HepG2 (cell line): Measurements from ENCODE around the gene USP14. TPM values are rescaled to one million over a fixed set of nuclear protein-coding genes. Genes with fewer than 3 reads are reported as not detected.

Experiments used
- DNMT1 ChIP-seq: sonication (generic); formaldehyde crosslinking; IDR thresholded peaks from 2 replicates; pipeline ENCODE4 v1.5.1; 2020; ENCODE audit warnings: mild to moderate bottlenecking, missing genetic modification reagents
- GPN1 ChIP-seq: sonication (generic); formaldehyde crosslinking; IDR thresholded peaks from 2 replicates; pipeline ENCODE4 v1.5.1; 2020; ENCODE audit warnings: missing genetic modification reagents, borderline replicate concordance
- MEIS1 ChIP-seq: sonication (generic); formaldehyde crosslinking; IDR thresholded peaks from 2 replicates; pipeline ENCODE4 v1.9.0; 2021; ENCODE audit warnings: mild to moderate bottlenecking, missing genetic modification reagents, moderate library complexity, borderline replicate concordance
- PAX8 ChIP-seq: sonication (generic); formaldehyde crosslinking; IDR thresholded peaks from 2 replicates; pipeline ENCODE4 v1.8.0; 2022; ENCODE audit warnings: mild to moderate bottlenecking, missing genetic modification reagents, borderline replicate concordance
- PHF20 ChIP-seq: sonication (generic); formaldehyde crosslinking; IDR thresholded peaks from 2 replicates; pipeline ENCODE4 v1.5.0; 2020; ENCODE audit warnings: mild to moderate bottlenecking, missing genetic modification reagents
- POGZ ChIP-seq: sonication (generic); formaldehyde crosslinking; IDR thresholded peaks from 2 replicates; pipeline ENCODE4 v1.4.0; 2020; ENCODE audit warnings: mild to moderate bottlenecking, missing genetic modification reagents
- PPARG ChIP-seq: conservative IDR thresholded peaks from 2 replicates; pipeline ENCODE4 v1.6.1; 2016; ENCODE audit warnings: missing biosample characterization, missing genetic modification reagents
- REPIN1 ChIP-seq: sonication (generic); formaldehyde crosslinking; IDR thresholded peaks from 2 replicates; pipeline ENCODE4 v1.8.0; 2022; ENCODE audit warnings: missing genetic modification reagents, low read depth, mild to moderate bottlenecking, borderline replicate concordance
- SNRNP70 ChIP-seq: fragments of 200-400 bp; formaldehyde crosslinking; IDR thresholded peaks from 2 replicates; pipeline ENCODE4 v1.6.1; 2017; ENCODE audit warnings: mild to moderate bottlenecking, low read depth, low read length, moderate library complexity
- STAT5B ChIP-seq: sonication (generic); formaldehyde crosslinking; IDR thresholded peaks from 2 replicates; pipeline ENCODE4 v1.4.0; 2020; ENCODE audit warnings: missing genetic modification reagents
- ZFP82 ChIP-seq: sonication (generic); formaldehyde crosslinking; IDR thresholded peaks from 2 replicates; pipeline ENCODE4 v1.5.1; 2020; ENCODE audit warnings: mild to moderate bottlenecking, missing genetic modification reagents, borderline replicate concordance
- ZNF619 ChIP-seq: sonication (generic); formaldehyde crosslinking; IDR thresholded peaks from 2 replicates; pipeline ENCODE4 v1.4.0; 2020; ENCODE audit warnings: mild to moderate bottlenecking, missing genetic modification reagents
- ZNF720 ChIP-seq: sonication (generic); formaldehyde crosslinking; IDR thresholded peaks from 2 replicates; pipeline ENCODE4 v1.4.0; 2020; ENCODE audit warnings: missing genetic modification reagents
- polyA plus RNA-seq, 8 experiments: library from polyadenylated mRNA; depleted of rRNA in 3 of 8; stranded (reverse) in 7 of 8; unstranded in 1 of 8; fragments of >200 nt; fragmentation: Illumina TruSeq in 4 of 8; extraction: Trizol in 4 of 8; gene quantifications; 2 replicates each; pipeline versions ENCODE4 v1.2.1 to v1.2.3, GENCODE V29; 2011 to 2016; ENCODE audit warnings: low read depth in 4 of 8, missing spikeins in 1 of 8, mixed read lengths in 1 of 8; ENCODE audit not compliant: insufficient read depth in 1 of 8
- total RNA-seq, 5 experiments: library from RNA; depleted of rRNA; stranded (reverse); fragments of >200 nt; fragmentation: Illumina TruSeq; extraction: Trizol; gene quantifications; 2 replicates each; pipeline ENCODE4 v1.2.3, GENCODE V29; 2016; ENCODE audit warnings: low read depth in 1 of 5
- TF ChIP-seq, protein P1 (sequence below): sonication (generic); formaldehyde crosslinking; IDR thresholded peaks from 2 replicates; pipeline ENCODE4 v1.4.0; 2020; ENCODE audit warnings: missing genetic modification reagents
- TF ChIP-seq, protein P2 (sequence below): sonication (generic); formaldehyde crosslinking; IDR thresholded peaks from 2 replicates; pipeline ENCODE4 v1.5.1; 2020; ENCODE audit warnings: mild to moderate bottlenecking, missing genetic modification reagents, borderline replicate concordance
- TF ChIP-seq, protein P3 (sequence below): IDR thresholded peaks from 2 replicates; pipeline ENCODE4 v1.6.1; 2012; ENCODE audit warnings: low read length, improper control_type of control experiment

USP14 gene
- total and polyA plus RNA-seq, 2 of the 13 experiments (the other 11 are each of a cell fraction or from before 2014, with no cell fraction given): 14.7 to 16.6 TPM

DNA sequence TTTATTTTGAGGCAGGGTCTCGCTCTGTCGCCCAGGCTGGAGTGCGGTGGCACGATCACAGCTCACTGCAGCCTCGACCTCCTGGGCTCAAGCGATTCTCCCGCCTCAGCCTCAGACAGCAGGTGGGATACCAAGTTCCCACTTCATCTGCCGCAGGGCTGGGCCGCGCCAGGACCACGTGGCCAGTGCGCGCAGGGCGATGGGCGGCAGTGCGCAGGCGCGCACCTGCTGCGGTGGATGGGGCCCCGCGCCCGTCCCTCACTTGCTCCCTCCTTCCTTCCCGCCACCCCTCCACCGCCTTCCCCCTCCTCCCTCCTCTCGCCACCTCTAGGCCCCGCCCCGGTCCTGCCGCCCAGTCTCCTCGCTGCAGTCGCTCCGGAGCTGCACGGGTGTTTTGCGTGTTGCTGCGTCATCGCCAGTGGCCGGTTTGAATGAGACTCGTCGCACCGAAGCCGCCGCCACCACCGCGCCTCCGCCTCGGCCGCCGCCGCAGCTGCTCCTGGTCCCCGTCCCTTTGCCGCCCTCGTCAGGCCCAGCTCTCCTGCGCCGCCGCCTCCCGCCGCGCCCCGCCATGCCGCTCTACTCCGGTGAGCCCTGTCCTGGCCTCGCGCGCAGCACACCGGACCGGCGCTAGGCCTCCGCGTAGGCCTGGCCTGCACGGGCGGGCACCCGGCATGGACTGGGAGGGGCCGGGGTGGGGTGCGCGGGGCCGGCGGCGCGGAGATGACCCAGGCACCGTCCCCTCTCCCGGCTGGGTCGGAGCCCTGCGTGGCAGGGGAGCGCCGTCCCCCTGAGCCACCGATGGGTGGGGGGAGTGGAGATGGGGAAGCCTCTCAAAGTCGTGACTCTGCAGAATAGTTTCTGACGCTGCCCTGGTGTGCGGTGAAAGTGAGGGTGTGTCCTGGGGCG lies at the start of gene USP14 (continued):
- TF ChIP-seq, protein P1, sequence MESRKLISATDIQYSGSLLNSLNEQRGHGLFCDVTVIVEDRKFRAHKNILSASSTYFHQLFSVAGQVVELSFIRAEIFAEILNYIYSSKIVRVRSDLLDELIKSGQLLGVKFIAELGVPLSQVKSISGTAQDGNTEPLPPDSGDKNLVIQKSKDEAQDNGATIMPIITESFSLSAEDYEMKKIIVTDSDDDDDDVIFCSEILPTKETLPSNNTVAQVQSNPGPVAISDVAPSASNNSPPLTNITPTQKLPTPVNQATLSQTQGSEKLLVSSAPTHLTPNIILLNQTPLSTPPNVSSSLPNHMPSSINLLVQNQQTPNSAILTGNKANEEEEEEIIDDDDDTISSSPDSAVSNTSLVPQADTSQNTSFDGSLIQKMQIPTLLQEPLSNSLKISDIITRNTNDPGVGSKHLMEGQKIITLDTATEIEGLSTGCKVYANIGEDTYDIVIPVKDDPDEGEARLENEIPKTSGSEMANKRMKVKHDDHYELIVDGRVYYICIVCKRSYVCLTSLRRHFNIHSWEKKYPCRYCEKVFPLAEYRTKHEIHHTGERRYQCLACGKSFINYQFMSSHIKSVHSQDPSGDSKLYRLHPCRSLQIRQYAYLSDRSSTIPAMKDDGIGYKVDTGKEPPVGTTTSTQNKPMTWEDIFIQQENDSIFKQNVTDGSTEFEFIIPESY: peak; percentile 34
- TF ChIP-seq PHF20 (CRISPR knock-in tag) (peak; percentile 90), MEIS1 (no peak), PPARG (CRISPR knock-in tag) (peak; percentile 64; the same call in 1 of the 2 replicates), ZFP82 (CRISPR knock-in tag) (peak; percentile 87; the same call in 1 of the 2 replicates), STAT5B (peak; percentile 86; the same call in 1 of the 2 replicates), ZNF720 (CRISPR knock-in tag) (0 out of 2 replicates have a peak, but pooled peaks have one; percentile 77), PAX8 (peak; percentile 66; the same call in 1 of the 2 replicates), ZNF619 (CRISPR knock-in tag) (no peak), GPN1 (peak; percentile 87; the same call in 1 of the 2 replicates), DNMT1 (peak; percentile 78), POGZ (CRISPR knock-in tag) (peak; percentile 86), REPIN1 (CRISPR knock-in tag) (peak; percentile 93), SNRNP70 (no peak)
- TF ChIP-seq, protein P2, sequence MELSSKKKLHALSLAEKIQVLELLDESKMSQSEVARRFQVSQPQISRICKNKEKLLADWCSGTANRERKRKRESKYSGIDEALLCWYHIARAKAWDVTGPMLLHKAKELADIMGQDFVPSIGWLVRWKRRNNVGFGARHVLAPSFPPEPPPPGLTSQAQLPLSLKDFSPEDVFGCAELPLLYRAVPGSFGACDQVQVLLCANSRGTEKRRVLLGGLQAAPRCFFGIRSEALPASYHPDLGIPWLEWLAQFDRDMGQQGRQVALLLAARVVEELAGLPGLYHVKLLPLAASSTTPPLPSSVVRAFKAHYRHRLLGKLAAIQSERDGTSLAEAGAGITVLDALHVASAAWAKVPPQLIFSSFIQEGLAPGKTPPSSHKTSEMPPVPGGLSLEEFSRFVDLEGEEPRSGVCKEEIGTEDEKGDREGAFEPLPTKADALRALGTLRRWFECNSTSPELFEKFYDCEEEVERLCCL (CRISPR knock-in tag): peak; percentile 57; the same call in 1 of the 2 replicates
- TF ChIP-seq, protein P3, sequence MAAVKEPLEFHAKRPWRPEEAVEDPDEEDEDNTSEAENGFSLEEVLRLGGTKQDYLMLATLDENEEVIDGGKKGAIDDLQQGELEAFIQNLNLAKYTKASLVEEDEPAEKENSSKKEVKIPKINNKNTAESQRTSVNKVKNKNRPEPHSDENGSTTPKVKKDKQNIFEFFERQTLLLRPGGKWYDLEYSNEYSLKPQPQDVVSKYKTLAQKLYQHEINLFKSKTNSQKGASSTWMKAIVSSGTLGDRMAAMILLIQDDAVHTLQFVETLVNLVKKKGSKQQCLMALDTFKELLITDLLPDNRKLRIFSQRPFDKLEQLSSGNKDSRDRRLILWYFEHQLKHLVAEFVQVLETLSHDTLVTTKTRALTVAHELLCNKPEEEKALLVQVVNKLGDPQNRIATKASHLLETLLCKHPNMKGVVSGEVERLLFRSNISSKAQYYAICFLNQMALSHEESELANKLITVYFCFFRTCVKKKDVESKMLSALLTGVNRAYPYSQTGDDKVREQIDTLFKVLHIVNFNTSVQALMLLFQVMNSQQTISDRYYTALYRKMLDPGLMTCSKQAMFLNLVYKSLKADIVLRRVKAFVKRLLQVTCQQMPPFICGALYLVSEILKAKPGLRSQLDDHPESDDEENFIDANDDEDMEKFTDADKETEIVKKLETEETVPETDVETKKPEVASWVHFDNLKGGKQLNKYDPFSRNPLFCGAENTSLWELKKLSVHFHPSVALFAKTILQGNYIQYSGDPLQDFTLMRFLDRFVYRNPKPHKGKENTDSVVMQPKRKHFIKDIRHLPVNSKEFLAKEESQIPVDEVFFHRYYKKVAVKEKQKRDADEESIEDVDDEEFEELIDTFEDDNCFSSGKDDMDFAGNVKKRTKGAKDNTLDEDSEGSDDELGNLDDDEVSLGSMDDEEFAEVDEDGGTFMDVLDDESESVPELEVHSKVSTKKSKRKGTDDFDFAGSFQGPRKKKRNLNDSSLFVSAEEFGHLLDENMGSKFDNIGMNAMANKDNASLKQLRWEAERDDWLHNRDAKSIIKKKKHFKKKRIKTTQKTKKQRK: no peak
